HG03571 (cell line): ENCODE data around the gene TSPAN32.
"Not testable (repeated sequence)": the region's sequence is repeated elsewhere in the genome, so short reads cannot be mapped to it uniquely, and the experiment has no call there.

ENCODE experiments used
- ATAC-seq: cut with Tn5 transposase; IDR thresholded peaks from one replicate; pipeline ENCODE4 v1.9.1; 2021; ENCODE audit not compliant: unreplicated experiment

The TSPAN32 gene

GRCh38 chr11:2280208-2280607 is 21.6 kb upstream of the TSPAN32 start:
- ATAC-seq = no peak

- ATAC-seq = not testable (repeated sequence)
These were observed 15.5 kb upstream of the TSPAN32 start for GRCh38 chr11:2286350-2286749.

- ATAC-seq = no peak
These were observed 14.7 kb upstream of the TSPAN32 start for GRCh38 chr11:2287091-2287490.

GRCh38 chr11:2289350-2289749 is 12.5 kb upstream of the TSPAN32 start:
- ATAC-seq = no peak

- ATAC-seq = no peak
These were observed 12.0 kb upstream of the TSPAN32 start for GRCh38 chr11:2289859-2290258.

- ATAC-seq = no peak
These were observed 11.4 kb upstream of the TSPAN32 start for GRCh38 chr11:2290351-2290841.

GRCh38 chr11:2293531-2293971 is 8.3 kb upstream of the TSPAN32 start:
- ATAC-seq = no peak

- ATAC-seq = no peak
These were observed 7.6 kb upstream of the TSPAN32 start for GRCh38 chr11:2293984-2294925.

- ATAC-seq = no peak
These were observed 6.9 kb upstream of the TSPAN32 start for GRCh38 chr11:2294926-2295290.

GRCh38 chr11:2295971-2296912 is 5.6 kb upstream of the TSPAN32 start:
- ATAC-seq = no peak

GRCh38 chr11:2296913-2297622 is 4.7 kb upstream of the TSPAN32 start:
- ATAC-seq = no peak

- no peak for ATAC-seq
These were observed 4.2 kb upstream of the TSPAN32 start for GRCh38 chr11:2297623-2298030.

- no peak for ATAC-seq
These were observed 3.5 kb upstream of the TSPAN32 start for GRCh38 chr11:2298131-2298794.

GRCh38 chr11:2298795-2299761 is 2.7 kb upstream of the TSPAN32 start:
- ATAC-seq = no peak

GRCh38 chr11:2299773-2300172 is 2.0 kb upstream of the TSPAN32 start:
- ATAC-seq = no peak

GRCh38 chr11:2300290-2300935 is 1.4 kb upstream of the TSPAN32 start:
- no peak for ATAC-seq

- no peak for ATAC-seq
These were observed 730 bp upstream of the TSPAN32 start for GRCh38 chr11:2300936-2301630.

- no peak for ATAC-seq
These were observed 588 bp downstream of the TSPAN32 start for GRCh38 chr11:2302306-2302895.
